ENCODE results near the gene NACAD. TPM values are rescaled to one million over a fixed set of nuclear protein-coding genes. Genes with fewer than 3 reads are reported as not detected.

NACAD gene
- total RNA-seq, 4 donors from 2014 or later, result 6.0 to 10.6 (median 7.2) TPM

- Histone ChIP-seq H3K27me3 (peaks cover 13% of the 10 kb centered on the region), H3K9me3 (no peaks in the 10 kb centered on the region), H3K36me3 (no peaks in the 10 kb centered on the region), H3K27ac (no peak overlapping the region), H3K4me3 (no peak overlapping the region), H3K4me1 (no peaks in the 10 kb centered on the region)
- ATAC-seq, result no peak
- no peak for TF ChIP-seq POLR2AphosphoS5 (IDR thresholded peaks at IDR 0.05)
- TF ChIP-seq EP300 (IDR thresholded peaks at IDR 0.05), result no peak
- no peak for TF ChIP-seq CTCF (IDR thresholded peaks at IDR 0.05)
- no peak for TF ChIP-seq POLR2A (IDR thresholded peaks at IDR 0.05)
- WGBS, 2 donors (ENCODE audit: low coverage in 1 of 2), result 78 to 86% methylated on average over 5 of the region's 8 CpGs
Measured at GRCh38 chr7:45132708-45133320, 44.0 kb upstream of the NACAD start.

- Histone ChIP-seq H3K4me3 (no peak overlapping the region), H3K36me3 (no peaks in the 10 kb centered on the region), H3K4me1 (no peaks in the 10 kb centered on the region), H3K9me3 (no peaks in the 10 kb centered on the region), H3K27me3 (peaks cover 11% of the 10 kb centered on the region), H3K27ac (no peak overlapping the region)
- TF ChIP-seq CTCF (IDR thresholded peaks at IDR 0.05) (no peak), POLR2A (IDR thresholded peaks at IDR 0.05) (no peak), POLR2AphosphoS5 (IDR thresholded peaks at IDR 0.05) (no peak), EP300 (IDR thresholded peaks at IDR 0.05) (no peak)
- 71% methylated on average over 2 of the region's 4 CpGs; no CpG with 5 or more reads in 1 of the 2 donors for WGBS, 2 donors (ENCODE audit: low coverage in 1 of 2)
- ATAC-seq, result no peak
Measured at GRCh38 chr7:45131891-45132290, 43.1 kb upstream of the NACAD start.

GRCh38 chr7:45130910-45131309 is 42.1 kb upstream of the NACAD start:
- H3K4me3 ChIP-seq, result no peak overlapping the region
- H3K9me3 ChIP-seq, result no peaks in the 10 kb centered on the region
- WGBS, 2 donors (ENCODE audit: low coverage in 1 of 2), result 60 to 89% methylated on average over 2 to 7 of the region's 9 CpGs
- H3K27me3 ChIP-seq, result peaks cover 11% of the 10 kb centered on the region
- no peak overlapping the region for H3K27ac ChIP-seq
- H3K4me1 ChIP-seq, result no peaks in the 10 kb centered on the region
- no peaks in the 10 kb centered on the region for H3K36me3 ChIP-seq
- ATAC-seq, result no peak
- TF ChIP-seq POLR2A (IDR thresholded peaks at IDR 0.05) (no peak), CTCF (IDR thresholded peaks at IDR 0.05) (no peak), POLR2AphosphoS5 (IDR thresholded peaks at IDR 0.05) (no peak)

- Histone ChIP-seq H3K4me3 (no peak overlapping the region), H3K36me3 (no peaks in the 10 kb centered on the region), H3K4me1 (no peaks in the 10 kb centered on the region), H3K9me3 (no peaks in the 10 kb centered on the region), H3K27ac (no peak overlapping the region), H3K27me3 (peaks cover 11% of the 10 kb centered on the region)
- WGBS, 2 donors (ENCODE audit: low coverage in 1 of 2), result 63 to 72% methylated on average over 5 to 6 of the region's 12 CpGs
- no peak for TF ChIP-seq POLR2A (IDR thresholded peaks at IDR 0.05)
- TF ChIP-seq CTCF (IDR thresholded peaks at IDR 0.05), result no peak
- TF ChIP-seq POLR2AphosphoS5 (IDR thresholded peaks at IDR 0.05), result no peak
- TF ChIP-seq EP300 (IDR thresholded peaks at IDR 0.05), result no peak
- ATAC-seq, result no peak
Measured at GRCh38 chr7:45129906-45130305, 41.1 kb upstream of the NACAD start.

GRCh38 chr7:45129181-45129800 is 40.5 kb upstream of the NACAD start:
- no peak for ATAC-seq

More at GRCh38 chr7:45129181-45129800, 40.5 kb upstream of the NACAD start:
- peaks cover 11% of the 10 kb centered on the region for H3K27me3 ChIP-seq
- no peaks in the 10 kb centered on the region for H3K36me3 ChIP-seq
- no peak for TF ChIP-seq CTCF (IDR thresholded peaks at IDR 0.05)
- TF ChIP-seq EP300 (IDR thresholded peaks at IDR 0.05), result no peak
- no peak for TF ChIP-seq POLR2A (IDR thresholded peaks at IDR 0.05)
- TF ChIP-seq POLR2AphosphoS5 (IDR thresholded peaks at IDR 0.05), result no peak
- no peak overlapping the region for H3K4me3 ChIP-seq
- no peaks in the 10 kb centered on the region for H3K9me3 ChIP-seq
- no peaks in the 10 kb centered on the region for H3K4me1 ChIP-seq
- H3K27ac ChIP-seq, result no peak overlapping the region
- 78 to 82% methylated on average over 9 to 11 of the region's 15 CpGs for WGBS, 2 donors (ENCODE audit: low coverage in 1 of 2)
